ENCODE data around the gene AQP5. TPM values are rescaled to one million over a fixed set of nuclear protein-coding genes. Genes with fewer than 3 reads are reported as not detected.

Gene AQP5
- total RNA-seq, 2 experiments from 2014 or later = not detected

- Histone ChIP-seq H4K20me1 (ENCODE audit: insufficient read depth, low read length) (no peaks in the 10 kb centered on the region), H3K36me3 (ENCODE audit: insufficient read depth, low read length) (no peaks in the 10 kb centered on the region), H3K9me3 (ENCODE audit: low read length) (no peaks in the 10 kb centered on the region), H3K4me1 (ENCODE audit: insufficient read depth, low read length, poor library complexity, severe bottlenecking) (peaks cover 9% of the 10 kb centered on the region), H2AFZ (ENCODE audit: low read length) (no peak overlapping the region), H3K4me3 (ENCODE audit: low read depth, low read length, poor library complexity, severe bottlenecking) (no peak overlapping the region), H3K79me2 (ENCODE audit: insufficient read depth, low read depth, low read length) (no peaks in the 10 kb centered on the region), H3K9me2 (ENCODE audit: insufficient read depth, low read length) (no peaks in the 10 kb centered on the region), H3K27ac (ENCODE audit: low read depth, low read length, poor library complexity, severe bottlenecking) (no peak overlapping the region), H3K4me2 (ENCODE audit: low read length) (no peak overlapping the region)
- DNase-seq (ENCODE audit: low spot score) = no peak
- BruUV-seq (replicated peaks) = no TSS peak
- intact Hi-C loops (cut with micrococcal nuclease; ENCODE audit: unreplicated experiment) = loop anchor here (10.0 kb wide), 1 partner anchor 84 kb away; no protein-coding TSS in a partner anchor
- TF ChIP-seq CTCF (conservative IDR thresholded peaks at IDR 0.05; ENCODE audit: low read length) (no peak), EZH2phosphoT487 (IDR thresholded peaks at IDR 0.05; ENCODE audit: borderline replicate concordance, low read depth, low read length) (no peak)
- CTCF ChIA-PET (ENCODE audit: unreplicated experiment) = no interaction called here
- POLR2A ChIA-PET = no interaction called here
These were observed 12.5 kb upstream of the AQP5 start for GRCh38 chr12:49948866-49949845.

- H3K27ac ChIP-seq (ENCODE audit: low read depth, low read length, poor library complexity, severe bottlenecking) = no peak overlapping the region
- DNase-seq (ENCODE audit: low spot score) = no peak
These were observed 11.8 kb upstream of the AQP5 start for GRCh38 chr12:49949866-49950265.

More at GRCh38 chr12:49949866-49950265, 11.8 kb upstream of the AQP5 start:
- CTCF ChIA-PET (ENCODE audit: unreplicated experiment) = interaction anchor here (0.6 kb wide), 2 partner anchors 161 to 183 kb away, joined by 4 to 10 read pairs; no protein-coding TSS in a partner anchor
- no peaks in the 10 kb centered on the region for H3K36me3 ChIP-seq (ENCODE audit: insufficient read depth, low read length)
- H3K4me2 ChIP-seq (ENCODE audit: low read length) = no peak overlapping the region
- peaks cover 6% of the 10 kb centered on the region for H3K4me1 ChIP-seq (ENCODE audit: insufficient read depth, low read length, poor library complexity, severe bottlenecking)
- H3K9me3 ChIP-seq (ENCODE audit: low read length) = no peaks in the 10 kb centered on the region
- BruUV-seq (replicated peaks) = no TSS peak
- no peak for TF ChIP-seq CTCF (conservative IDR thresholded peaks at IDR 0.05; ENCODE audit: low read length)
- TF ChIP-seq EZH2phosphoT487 (IDR thresholded peaks at IDR 0.05; ENCODE audit: borderline replicate concordance, low read depth, low read length) = no peak
- no peak overlapping the region for H2AFZ ChIP-seq (ENCODE audit: low read length)
- intact Hi-C loops (cut with micrococcal nuclease; ENCODE audit: unreplicated experiment) = loop anchor here (10.0 kb wide), 1 partner anchor 85 kb away; no protein-coding TSS in a partner anchor
- H3K4me3 ChIP-seq (ENCODE audit: low read depth, low read length, poor library complexity, severe bottlenecking) = no peak overlapping the region
- H3K9me2 ChIP-seq (ENCODE audit: insufficient read depth, low read length) = no peaks in the 10 kb centered on the region
- POLR2A ChIA-PET = no interaction called here
- H3K79me2 ChIP-seq (ENCODE audit: insufficient read depth, low read depth, low read length) = no peaks in the 10 kb centered on the region
- H4K20me1 ChIP-seq (ENCODE audit: insufficient read depth, low read length) = no peaks in the 10 kb centered on the region
